ENCODE results near the gene NEURL4.

NEURL4 gene

GRCh38 chr17:7330638-7331015 is 1.5 kb upstream of the NEURL4 start:
- ChIA-PET POLR2A (interaction anchor here (1.7 kb wide), 1 partner anchor 15 kb away, joined by 6 read pairs; the partner anchor contains the start of gene GPS2), CTCF (interaction anchor here (1.1 to 3.7 kb wide), 4 partner anchors 13 to 230 kb away, joined by 3 to 15 read pairs (median 10); no protein-coding TSS in a partner anchor)
- no peak for DNase-seq (ENCODE audit: extremely low spot score)
- TF ChIP-seq, protein P1, sequence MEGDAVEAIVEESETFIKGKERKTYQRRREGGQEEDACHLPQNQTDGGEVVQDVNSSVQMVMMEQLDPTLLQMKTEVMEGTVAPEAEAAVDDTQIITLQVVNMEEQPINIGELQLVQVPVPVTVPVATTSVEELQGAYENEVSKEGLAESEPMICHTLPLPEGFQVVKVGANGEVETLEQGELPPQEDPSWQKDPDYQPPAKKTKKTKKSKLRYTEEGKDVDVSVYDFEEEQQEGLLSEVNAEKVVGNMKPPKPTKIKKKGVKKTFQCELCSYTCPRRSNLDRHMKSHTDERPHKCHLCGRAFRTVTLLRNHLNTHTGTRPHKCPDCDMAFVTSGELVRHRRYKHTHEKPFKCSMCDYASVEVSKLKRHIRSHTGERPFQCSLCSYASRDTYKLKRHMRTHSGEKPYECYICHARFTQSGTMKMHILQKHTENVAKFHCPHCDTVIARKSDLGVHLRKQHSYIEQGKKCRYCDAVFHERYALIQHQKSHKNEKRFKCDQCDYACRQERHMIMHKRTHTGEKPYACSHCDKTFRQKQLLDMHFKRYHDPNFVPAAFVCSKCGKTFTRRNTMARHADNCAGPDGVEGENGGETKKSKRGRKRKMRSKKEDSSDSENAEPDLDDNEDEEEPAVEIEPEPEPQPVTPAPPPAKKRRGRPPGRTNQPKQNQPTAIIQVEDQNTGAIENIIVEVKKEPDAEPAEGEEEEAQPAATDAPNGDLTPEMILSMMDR (IDR thresholded peaks at IDR 0.05; ENCODE audit: control extremely low read depth, extremely low read depth, low read depth, missing control alignments), result no peak

DNA sequence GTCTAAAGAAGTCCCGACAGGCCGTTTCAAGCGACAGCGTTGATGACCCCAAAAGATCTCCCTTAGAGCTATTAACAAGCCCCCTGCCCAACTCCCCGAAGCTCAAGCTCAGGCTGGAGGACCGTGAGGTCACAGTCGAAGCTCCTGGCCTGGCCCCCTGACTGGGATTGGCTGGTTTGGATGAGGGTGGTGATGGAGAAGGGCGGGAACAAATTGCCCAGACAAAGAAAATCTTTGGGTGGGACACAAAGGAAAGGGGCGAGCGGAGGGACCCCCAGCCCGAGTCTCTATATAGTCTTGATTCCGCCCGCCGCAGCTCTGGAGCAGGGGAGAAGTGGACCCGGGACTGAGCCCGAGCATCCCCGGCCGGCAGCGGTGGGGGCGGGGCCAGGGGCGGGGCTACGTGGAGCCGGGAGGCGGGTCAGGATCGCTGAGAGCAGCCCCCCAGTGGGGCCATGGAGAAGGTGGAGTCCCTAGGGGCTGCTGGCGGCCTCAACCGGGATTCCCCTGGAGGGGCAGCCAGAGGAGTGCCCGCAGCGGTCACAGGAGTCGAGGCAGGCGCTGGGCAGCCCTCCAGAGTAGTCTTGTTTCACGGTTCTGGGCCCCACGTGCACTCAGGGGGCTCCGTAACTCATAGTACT is 982 bp upstream of the NEURL4 start:
- ChIA-PET CTCF (interaction anchor here (0.8 to 3.7 kb wide), 14 partner anchors 10 to 357 kb away, joined by 3 to 15 read pairs (median 4); partner anchors contain the start of genes GPS2, TMEM256 and TP53), POLR2A (interaction anchor here (0.6 to 1.7 kb wide), 9 partner anchors 10 to 250 kb away, joined by 3 to 8 read pairs (median 4); partner anchors contain the start of genes CD68, GPS2 and POLR2A)
- peak; percentile 88 for DNase-seq (ENCODE audit: extremely low spot score)
- TF ChIP-seq, protein P1 (IDR thresholded peaks at IDR 0.05; ENCODE audit: control extremely low read depth, extremely low read depth, low read depth, missing control alignments), result no peak

GRCh38 chr17:7329374-7329996 is 350 bp upstream of the NEURL4 start:
- ChIA-PET CTCF (interaction anchor here (0.8 to 3.7 kb wide), 13 partner anchors 9 to 358 kb away, joined by 3 to 15 read pairs (median 4); partner anchors contain the start of genes GPS2, TMEM256 and TP53), POLR2A (interaction anchor here (0.5 to 1.7 kb wide), 11 partner anchors 9 to 321 kb away, joined by 3 to 6 read pairs (median 4); partner anchors contain the start of genes CD68, GPS2 and POLR2A)
- TF ChIP-seq, protein P1 (IDR thresholded peaks at IDR 0.05; ENCODE audit: control extremely low read depth, extremely low read depth, low read depth, missing control alignments), result no peak
- peak; percentile 95 for DNase-seq (ENCODE audit: extremely low spot score)

GRCh38 chr17:7328009-7328408 is 1.1 kb downstream of the NEURL4 start:
- ChIA-PET POLR2A (no interaction called here), CTCF (interaction anchor here (0.6 to 2.4 kb wide), 4 partner anchors 8 to 233 kb away, joined by 3 to 16 read pairs (median 8); partner anchors contain the start of gene ACAP1)
- no peak for DNase-seq (ENCODE audit: extremely low spot score)
- TF ChIP-seq, protein P1 (IDR thresholded peaks at IDR 0.05; ENCODE audit: control extremely low read depth, extremely low read depth, low read depth, missing control alignments), result no peak

DNA sequence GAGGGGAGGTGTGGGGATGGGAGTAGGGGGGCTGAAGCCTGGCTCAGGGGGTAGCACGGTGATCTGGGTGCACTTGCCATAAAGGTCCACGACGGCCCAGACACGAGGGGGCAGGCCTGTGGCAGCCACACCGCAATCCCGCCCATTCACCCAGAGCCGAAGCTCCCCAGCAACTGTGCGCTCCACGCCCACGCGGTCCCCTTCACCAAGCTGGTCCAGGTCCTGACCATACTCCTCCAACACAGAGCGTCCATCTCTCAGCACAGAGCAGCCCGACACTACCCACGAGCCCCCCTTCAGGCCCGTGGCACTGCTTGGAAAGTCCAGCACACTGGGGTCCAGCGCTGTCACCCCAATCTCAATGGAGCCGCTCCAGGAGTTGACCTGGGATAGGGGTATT is 1.6 kb downstream of the NEURL4 start:
- CTCF ChIA-PET, result interaction anchor here (1.1 to 2.4 kb wide), 5 partner anchors 9 to 233 kb away, joined by 3 to 16 read pairs (median 4); partner anchors contain the start of gene ACAP1
- POLR2A ChIA-PET, result no interaction called here
- TF ChIP-seq, protein P1 (IDR thresholded peaks at IDR 0.05; ENCODE audit: control extremely low read depth, extremely low read depth, low read depth, missing control alignments), result no peak
- no peak for DNase-seq (ENCODE audit: extremely low spot score)

- POLR2A ChIA-PET, result no interaction called here
- CTCF ChIA-PET, result interaction anchor here (1.0 to 2.4 kb wide), 8 partner anchors 9 to 233 kb away, joined by 3 to 16 read pairs (median 4); partner anchors contain the start of gene ACAP1
- TF ChIP-seq, protein P1 (IDR thresholded peaks at IDR 0.05; ENCODE audit: control extremely low read depth, extremely low read depth, low read depth, missing control alignments), result no peak
- no peak for DNase-seq (ENCODE audit: extremely low spot score)
Observed at GRCh38 chr17:7327056-7327455, 2.1 kb downstream of the NEURL4 start.
